Measurements from ENCODE around the gene SOX5.
"Not testable (repeated sequence)": the region's sequence is repeated elsewhere in the genome, so short reads cannot be mapped to it uniquely, and the experiment has no call there.

The SOX5 gene

GRCh38 chr12:23834076-23834475 is 115.4 kb downstream of the SOX5 start:
- TF ChIP-seq CTCF (IDR thresholded peaks at IDR 0.05): no peak
- H3K27me3 Mint-ChIP-seq (ENCODE audit: low read depth, poor library complexity): no peaks in the 10 kb centered on the region
- no peaks in the 10 kb centered on the region for H3K36me3 Mint-ChIP-seq (ENCODE audit: low read depth)
- H3K27ac Mint-ChIP-seq: no peak overlapping the region
- no peaks in the 10 kb centered on the region for H3K9me3 Mint-ChIP-seq
- no peak for DNase-seq
- H3K4me3 Mint-ChIP-seq: no peak overlapping the region
- H3K4me1 Mint-ChIP-seq: no peaks in the 10 kb centered on the region

- Mint-ChIP-seq H3K27ac (no peak overlapping the region), H3K4me1 (no peaks in the 10 kb centered on the region), H3K4me3 (no peak overlapping the region)
Observed at GRCh38 chr12:23831739-23832138, 117.7 kb downstream of the SOX5 start.

GRCh38 chr12:23830210-23830609 is 119.3 kb downstream of the SOX5 start:
- Mint-ChIP-seq H3K27me3 (ENCODE audit: low read depth, poor library complexity) (no peaks in the 10 kb centered on the region), H3K27ac (no peak overlapping the region), H3K4me3 (no peak overlapping the region), H3K36me3 (ENCODE audit: low read depth) (no peaks in the 10 kb centered on the region), H3K9me3 (no peaks in the 10 kb centered on the region), H3K4me1 (no peaks in the 10 kb centered on the region)
- DNase-seq: no peak
- TF ChIP-seq CTCF (IDR thresholded peaks at IDR 0.05): no peak

More at GRCh38 chr12:23831739-23832138, 117.7 kb downstream of the SOX5 start:
- Mint-ChIP-seq H3K36me3 (ENCODE audit: low read depth) (no peaks in the 10 kb centered on the region), H3K27me3 (ENCODE audit: low read depth, poor library complexity) (no peaks in the 10 kb centered on the region), H3K9me3 (no peaks in the 10 kb centered on the region)
- no peak for TF ChIP-seq CTCF (IDR thresholded peaks at IDR 0.05)
- no peak for DNase-seq

- H3K27ac Mint-ChIP-seq: no peak overlapping the region
- no peaks in the 10 kb centered on the region for H3K4me1 Mint-ChIP-seq
- no peak for DNase-seq
- H3K9me3 Mint-ChIP-seq: peaks cover 22% of the 10 kb centered on the region
- TF ChIP-seq CTCF (IDR thresholded peaks at IDR 0.05): no peak
- H3K36me3 Mint-ChIP-seq (ENCODE audit: low read depth): peaks cover 13% of the 10 kb centered on the region
- H3K4me3 Mint-ChIP-seq: no peak overlapping the region
- no peaks in the 10 kb centered on the region for H3K27me3 Mint-ChIP-seq (ENCODE audit: low read depth, poor library complexity)
Observed at GRCh38 chr12:23827353-23827752, 122.1 kb downstream of the SOX5 start.

- H3K27me3 Mint-ChIP-seq (ENCODE audit: low read depth, poor library complexity); DNase-seq; H3K4me3 Mint-ChIP-seq; H3K27ac Mint-ChIP-seq; H3K4me1 Mint-ChIP-seq: not testable (repeated sequence)
- Mint-ChIP-seq H3K36me3 (ENCODE audit: low read depth) (peaks cover 13% of the 10 kb centered on the region), H3K9me3 (peaks cover 31% of the 10 kb centered on the region)
Observed at GRCh38 chr12:23825124-23825523, 124.3 kb downstream of the SOX5 start.

- peaks cover 31% of the 10 kb centered on the region for H3K9me3 Mint-ChIP-seq
- no peaks in the 10 kb centered on the region for H3K27me3 Mint-ChIP-seq (ENCODE audit: low read depth, poor library complexity)
- H3K4me1 Mint-ChIP-seq: no peaks in the 10 kb centered on the region
- no peak for TF ChIP-seq CTCF (IDR thresholded peaks at IDR 0.05)
- peak overlapping the region; percentile 42 for H3K27ac Mint-ChIP-seq
- peaks cover 13% of the 10 kb centered on the region for H3K36me3 Mint-ChIP-seq (ENCODE audit: low read depth)
- DNase-seq: no peak
- no peak overlapping the region for H3K4me3 Mint-ChIP-seq
Observed at GRCh38 chr12:23824358-23824757, 125.1 kb downstream of the SOX5 start.

GRCh38 chr12:23822883-23823282 is 126.6 kb downstream of the SOX5 start:
- peaks cover 13% of the 10 kb centered on the region for H3K36me3 Mint-ChIP-seq (ENCODE audit: low read depth)
- not testable (repeated sequence) for H3K27ac Mint-ChIP-seq; H3K4me3 Mint-ChIP-seq; H3K4me1 Mint-ChIP-seq; DNase-seq; H3K27me3 Mint-ChIP-seq (ENCODE audit: low read depth, poor library complexity)
- H3K9me3 Mint-ChIP-seq: peaks cover 31% of the 10 kb centered on the region

Data from nephron progenitor cell (in vitro differentiated cells).